Fibroblast of lung (primary cell): ENCODE results near the gene LYSMD3.

Experiments used
- EZH2 ChIP-seq: IDR thresholded peaks from 2 replicates; pipeline ENCODE4 v1.5.1; 2012; ENCODE audit warnings: low read length, control low read depth, mild to moderate bottlenecking; ENCODE audit errors: missing control alignments
- TF ChIP-seq, protein P1 (sequence below), 2 donors: IDR thresholded peaks in 1 of 2; conservative IDR thresholded peaks in 1 of 2; 1 replicate in 1 of 2; 2 replicates in 1 of 2; pipeline ENCODE4 v1.5.1; 2011 to 2012; ENCODE audit warnings: low read length in 2 of 2, control low read depth in 1 of 2, inconsistent platforms in 1 of 2, low read depth in 1 of 2, mild to moderate bottlenecking in 1 of 2

DNA sequence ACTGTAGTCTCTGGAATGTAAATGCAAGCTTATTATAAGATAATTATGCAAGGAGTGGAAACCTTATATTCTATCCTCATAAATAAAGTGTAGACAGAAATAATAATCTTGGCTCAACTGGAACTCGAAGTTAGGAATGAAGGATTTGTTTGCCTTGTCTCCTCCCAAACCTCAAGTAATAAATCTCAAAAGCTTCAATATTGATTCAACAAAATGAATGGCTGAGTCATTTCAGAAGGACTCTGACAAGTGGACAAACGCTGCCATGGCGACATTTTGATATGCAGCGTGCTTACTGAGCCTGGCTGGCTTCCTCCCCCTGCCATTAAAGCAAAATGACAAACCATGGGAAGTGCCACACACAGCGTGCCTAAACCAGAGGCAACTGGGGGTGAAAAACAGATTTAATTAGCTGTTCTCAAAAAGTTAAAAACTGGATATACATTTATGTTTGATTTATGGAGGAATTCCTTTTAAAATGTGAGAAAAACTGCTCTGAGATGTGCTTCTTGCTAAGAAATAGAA is 18.7 kb upstream of the LYSMD3 start:
- TF ChIP-seq EZH2 = no peak
- TF ChIP-seq, protein P1, sequence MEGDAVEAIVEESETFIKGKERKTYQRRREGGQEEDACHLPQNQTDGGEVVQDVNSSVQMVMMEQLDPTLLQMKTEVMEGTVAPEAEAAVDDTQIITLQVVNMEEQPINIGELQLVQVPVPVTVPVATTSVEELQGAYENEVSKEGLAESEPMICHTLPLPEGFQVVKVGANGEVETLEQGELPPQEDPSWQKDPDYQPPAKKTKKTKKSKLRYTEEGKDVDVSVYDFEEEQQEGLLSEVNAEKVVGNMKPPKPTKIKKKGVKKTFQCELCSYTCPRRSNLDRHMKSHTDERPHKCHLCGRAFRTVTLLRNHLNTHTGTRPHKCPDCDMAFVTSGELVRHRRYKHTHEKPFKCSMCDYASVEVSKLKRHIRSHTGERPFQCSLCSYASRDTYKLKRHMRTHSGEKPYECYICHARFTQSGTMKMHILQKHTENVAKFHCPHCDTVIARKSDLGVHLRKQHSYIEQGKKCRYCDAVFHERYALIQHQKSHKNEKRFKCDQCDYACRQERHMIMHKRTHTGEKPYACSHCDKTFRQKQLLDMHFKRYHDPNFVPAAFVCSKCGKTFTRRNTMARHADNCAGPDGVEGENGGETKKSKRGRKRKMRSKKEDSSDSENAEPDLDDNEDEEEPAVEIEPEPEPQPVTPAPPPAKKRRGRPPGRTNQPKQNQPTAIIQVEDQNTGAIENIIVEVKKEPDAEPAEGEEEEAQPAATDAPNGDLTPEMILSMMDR (conservative IDR thresholded peaks at IDR 0.05 in 1 of 2, IDR thresholded peaks at IDR 0.05 in 1 of 2; ENCODE audit: low read depth in 1 of 2, low read length in 2 of 2) = no peak
